Adipose tissue (tissue), 3 donors: ENCODE results near the gene CLEC5A. TPM values are rescaled to one million over a fixed set of nuclear protein-coding genes. Genes with fewer than 3 reads are reported as not detected.

Experiments used
- H3K27ac ChIP-seq: one replicate; pipeline ENCODE4 v1.5.1; 2013; ENCODE audit warnings: low read depth, low read length
- WGBS, 3 donors: extraction: QIAGEN DNeasy Blood & Tissue Kit; methylation state at CpG; one replicate each; pipeline ENCODE4 v1.1.7; 2013; 5-methylcytosine and 5-hydroxymethylcytosine counted together
- polyA plus RNA-seq, 3 donors: library from polyadenylated mRNA; stranded (reverse); fragments of 200-250 nt; gene quantifications; one replicate each; pipeline ENCODE4 v1.2.3, GENCODE V29; 2013
- donor health status: healthy with polysubstance abuse.
- donor health status: Bipolar disorder and iron deficiency.
- donor health status: healthy.

Gene CLEC5A
- polyA plus RNA-seq, 3 donors, result 0.15 to 0.79 TPM; not detected in 1

GRCh38 chr7:141884539-141885225 lies 62.1 kb downstream of the CLEC5A start:
- H3K27ac ChIP-seq, result no peak overlapping the region
- 61 to 79% (median 74%) methylated on average over 5 of the region's 5 CpGs for WGBS, 3 donors

- no peak overlapping the region for H3K27ac ChIP-seq
- 66 to 70% (median 67%) methylated on average over 5 of the region's 5 CpGs for WGBS, 3 donors
Measured at GRCh38 chr7:141880960-141881359, 65.8 kb downstream of the CLEC5A start.

- no peak overlapping the region for H3K27ac ChIP-seq
- WGBS, 3 donors, result 84 to 91% (median 91%) methylated on average over 3 of the region's 3 CpGs
Measured at GRCh38 chr7:141877365-141877764, 69.4 kb downstream of the CLEC5A start.

Other genes starting within 250 kb of the CLEC5A start
- gene DENND11, start 244.8 kb downstream of the CLEC5A start, polyA plus RNA-seq, result 1 to 10 TPM; 5.6 to 9.0 (median 6.1) TPM
- gene WEE2, start 238.6 kb downstream of the CLEC5A start, polyA plus RNA-seq, result under 1 TPM in 1 of 3 donors, not detected in 2; 0.12 TPM
- 100 to 1,000 TPM in 2 of 3 donors, 10 to 100 TPM in 1; 78.6 to 169 (median 150) TPM for gene SSBP1, start 208.6 kb downstream of the CLEC5A start, polyA plus RNA-seq
- under 1 TPM in 1 of 3 donors, not detected in 2; 0.10 TPM for gene TAS2R3, start 182.9 kb downstream of the CLEC5A start, polyA plus RNA-seq
- gene TAS2R4, start 170.3 kb downstream of the CLEC5A start, polyA plus RNA-seq, result under 1 TPM; 0.06 to 0.22 (median 0.10) TPM
- under 1 TPM; 0.24 to 0.56 (median 0.36) TPM for gene TAS2R5, start 156.8 kb downstream of the CLEC5A start, polyA plus RNA-seq
- not detected for gene PRSS37, start 105.5 kb downstream of the CLEC5A start, polyA plus RNA-seq
- gene OR9A4, start 30.6 kb downstream of the CLEC5A start, polyA plus RNA-seq, result not detected
- gene TAS2R38, start 26.8 kb upstream of the CLEC5A start, polyA plus RNA-seq, result not detected
- 1 to 10 TPM in 2 of 3 donors, under 1 TPM in 1; 0.09 to 3.8 (median 3.6) TPM for gene MGAM, start 48.9 kb upstream of the CLEC5A start, polyA plus RNA-seq
- 1 to 10 TPM in 1 of 3 donors, under 1 TPM in 2; 0.28 to 1.3 (median 0.34) TPM for gene MGAM2, start 164.7 kb upstream of the CLEC5A start, polyA plus RNA-seq